H9 (cell line): ENCODE data around the gene HIBCH. TPM values are rescaled to one million over a fixed set of nuclear protein-coding genes. Genes with fewer than 3 reads are reported as not detected.
A peak's percentile ranks its signal among the peaks of the same experiment; 100 is the strongest.

ENCODE experiments used
- DNase-seq: peaks from one replicate; pipeline ENCODE4 v3.0.0-alpha.2; 2017
- H2AFZ ChIP-seq: one replicate; pipeline ENCODE4 v1.6.1; 2013; ENCODE audit warnings: mild to moderate bottlenecking, low read length, control low read depth, moderate library complexity
- H2AK5ac ChIP-seq: 2 replicates; pipeline ENCODE4 v1.6.1; 2013; ENCODE audit warnings: low read length, control low read depth, mixed read lengths; ENCODE audit not compliant: insufficient read length
- H2BK120ac ChIP-seq: one replicate; pipeline ENCODE4 v1.6.1; 2013; ENCODE audit warnings: low read depth, mild to moderate bottlenecking, low read length, control low read depth, inconsistent platforms; ENCODE audit not compliant: poor library complexity, severe bottlenecking
- H2BK12ac ChIP-seq: 2 replicates; pipeline ENCODE4 v1.6.1; 2013; ENCODE audit warnings: low read length, control low read depth, mixed read lengths, low read depth; ENCODE audit not compliant: insufficient read length
- H2BK15ac ChIP-seq: 2 replicates; pipeline ENCODE4 v1.6.1; 2013; ENCODE audit warnings: low read depth, low read length, control low read depth
- H2BK20ac ChIP-seq: one replicate; pipeline ENCODE4 v1.6.1; 2013; ENCODE audit warnings: low read depth, mild to moderate bottlenecking, low read length, control low read depth, inconsistent platforms; ENCODE audit not compliant: poor library complexity, severe bottlenecking
- H2BK5ac ChIP-seq: 2 replicates; pipeline ENCODE4 v1.6.1; 2013; ENCODE audit warnings: low read length, control low read depth, mixed read lengths; ENCODE audit not compliant: insufficient read length
- H3K14ac ChIP-seq: 2 replicates; pipeline ENCODE4 v1.6.1; 2013; ENCODE audit warnings: low read length, control low read depth; ENCODE audit not compliant: insufficient read depth
- H3K18ac ChIP-seq: 2 replicates; pipeline ENCODE4 v1.6.1; 2013; ENCODE audit warnings: low read depth, mild to moderate bottlenecking, mixed read lengths, low read length, control low read depth; ENCODE audit not compliant: insufficient read length
- H3K23ac ChIP-seq: 2 replicates; pipeline ENCODE4 v1.6.1; 2013; ENCODE audit warnings: low read length, control low read depth, mixed read lengths, low read depth; ENCODE audit not compliant: insufficient read length
- H3K23me2 ChIP-seq: 2 replicates; pipeline ENCODE4 v1.6.1; 2013; ENCODE audit warnings: low read depth, mild to moderate bottlenecking, mixed read lengths, low read length, control low read depth; ENCODE audit not compliant: insufficient read length, poor library complexity, severe bottlenecking
- H3K27ac ChIP-seq: 2 replicates; pipeline ENCODE4 v1.5.1; 2013; ENCODE audit warnings: low read length, control low read depth, mixed read lengths, low read depth; ENCODE audit not compliant: insufficient read length
- H3K27me3 ChIP-seq: 2 replicates; pipeline ENCODE4 v1.6.1; 2013; ENCODE audit warnings: low read length, control low read depth, inconsistent platforms; ENCODE audit not compliant: insufficient read depth
- H3K4ac ChIP-seq: 2 replicates; pipeline ENCODE4 v1.6.1; 2013; ENCODE audit warnings: low read depth, mild to moderate bottlenecking, control low read depth, inconsistent platforms, low read length, moderate library complexity
- H3K4me1 ChIP-seq: 2 replicates; pipeline ENCODE4 v1.6.1; 2013; ENCODE audit warnings: low read length, control low read depth, inconsistent platforms; ENCODE audit not compliant: insufficient read depth
- H3K4me2 ChIP-seq: 2 replicates; pipeline ENCODE4 v1.6.1; 2013; ENCODE audit warnings: low read length, control low read depth, mixed read lengths; ENCODE audit not compliant: insufficient read length, insufficient read depth
- H3K56ac ChIP-seq: 2 replicates; pipeline ENCODE4 v1.6.1; 2013; ENCODE audit warnings: low read depth, mild to moderate bottlenecking, mixed read lengths, low read length, control low read depth; ENCODE audit not compliant: insufficient read length
- H3K79me1 ChIP-seq: 2 replicates; pipeline ENCODE4 v1.6.1; 2013; ENCODE audit warnings: low read depth, mild to moderate bottlenecking, moderate library complexity, low read length, control low read depth, inconsistent platforms; ENCODE audit not compliant: insufficient read depth, poor library complexity, severe bottlenecking
- H3K79me2 ChIP-seq: 2 replicates; pipeline ENCODE4 v1.6.1; 2013; ENCODE audit warnings: low read length, control low read depth, inconsistent platforms; ENCODE audit not compliant: insufficient read depth
- H3K9ac ChIP-seq: 2 replicates; pipeline ENCODE4 v1.6.1; 2013; ENCODE audit warnings: low read length, control low read depth, mixed read lengths; ENCODE audit not compliant: insufficient read length; ENCODE audit errors: extremely low read depth
- H3K9me3 ChIP-seq: one replicate; pipeline ENCODE4 v1.6.1; 2013; ENCODE audit warnings: low read depth, low read length, inconsistent platforms; ENCODE audit not compliant: control insufficient read depth
- H3T11ph ChIP-seq: one replicate; pipeline ENCODE4 v1.6.1; 2013; ENCODE audit warnings: mild to moderate bottlenecking, low read length, control low read depth, inconsistent platforms
- H4K20me1 ChIP-seq: one replicate; pipeline ENCODE4 v1.6.1; 2013; ENCODE audit not compliant: control insufficient read depth, insufficient read length, insufficient read depth
- H4K5ac ChIP-seq: 2 replicates; pipeline ENCODE4 v1.6.1; 2013; ENCODE audit warnings: low read depth, mild to moderate bottlenecking, mixed read lengths, low read length, control low read depth; ENCODE audit not compliant: insufficient read length
- H4K8ac ChIP-seq: replicated peaks from 2 replicates; pipeline ENCODE4 v1.6.1; 2013; ENCODE audit warnings: low read length, control low read depth, mixed read lengths, low read depth; ENCODE audit not compliant: insufficient read length
- H4K91ac ChIP-seq: 2 replicates; pipeline ENCODE4 v1.6.1; 2013; ENCODE audit warnings: low read depth, mild to moderate bottlenecking, moderate library complexity, mixed read lengths, low read length, control low read depth; ENCODE audit not compliant: insufficient read length
- H3K27ac Mint-ChIP-seq, 3 experiments: 2 replicates in 2 of 3; 3 replicates in 1 of 3; pipeline ENCODE4 v1.8.0; 2020 to 2021; ENCODE audit warnings: mixed read lengths in 3 of 3, mild to moderate bottlenecking in 1 of 3, moderate library complexity in 1 of 3
- H3K27me3 Mint-ChIP-seq: 2 replicates; pipeline ENCODE4 v1.8.0; 2021; ENCODE audit warnings: low read depth, mild to moderate bottlenecking, moderate library complexity, mixed read lengths
- H3K36me3 Mint-ChIP-seq, 3 experiments: 2 replicates in 2 of 3; 3 replicates in 1 of 3; pipeline ENCODE4 v1.8.0; 2020 to 2021; ENCODE audit warnings: low read depth in 3 of 3, mixed read lengths in 3 of 3; ENCODE audit not compliant: insufficient read depth in 1 of 3
- H3K4me1 Mint-ChIP-seq, 2 experiments: 2 replicates each; pipeline ENCODE4 v1.8.0; 2020; ENCODE audit warnings: mixed read lengths in 2 of 2
- H3K4me3 Mint-ChIP-seq, 2 experiments: 2 replicates in 1 of 2; 3 replicates in 1 of 2; pipeline ENCODE4 v1.8.0; 2020 to 2021; ENCODE audit warnings: mild to moderate bottlenecking in 2 of 2, mixed read lengths in 2 of 2, moderate library complexity in 1 of 2
- H3K9me3 Mint-ChIP-seq, 2 experiments: 2 replicates in 1 of 2; 3 replicates in 1 of 2; pipeline ENCODE4 v1.8.0; 2020; ENCODE audit warnings: mild to moderate bottlenecking in 2 of 2, mixed read lengths in 2 of 2, moderate library complexity in 1 of 2
- WGBS: extraction: QIAGEN DNeasy Blood & Tissue Kit; methylation state at CpG from one replicate; pipeline ENCODE4 v1.1.7; 2013; ENCODE audit warnings: missing lambda C conversion rate, low lambda C conversion rate, mixed read lengths; ENCODE audit not compliant: insufficient read length; ENCODE audit errors: extremely low coverage; 5-methylcytosine and 5-hydroxymethylcytosine counted together
- total RNA-seq: library from RNA; stranded (reverse); gene quantifications from 2 replicates; pipeline ENCODE4 v1.2.1, GENCODE V29; 2021
- TF ChIP-seq, protein P1 (sequence below): fragments of 200-600 bp; sonication (generic); conservative IDR thresholded peaks from 3 replicates; pipeline ENCODE4 v1.8.0; 2021; ENCODE audit warnings: antibody characterized with exemption, mild to moderate bottlenecking

Gene HIBCH
- total RNA-seq, 1 experiment from 2014 or later = 28.0 TPM

DNA sequence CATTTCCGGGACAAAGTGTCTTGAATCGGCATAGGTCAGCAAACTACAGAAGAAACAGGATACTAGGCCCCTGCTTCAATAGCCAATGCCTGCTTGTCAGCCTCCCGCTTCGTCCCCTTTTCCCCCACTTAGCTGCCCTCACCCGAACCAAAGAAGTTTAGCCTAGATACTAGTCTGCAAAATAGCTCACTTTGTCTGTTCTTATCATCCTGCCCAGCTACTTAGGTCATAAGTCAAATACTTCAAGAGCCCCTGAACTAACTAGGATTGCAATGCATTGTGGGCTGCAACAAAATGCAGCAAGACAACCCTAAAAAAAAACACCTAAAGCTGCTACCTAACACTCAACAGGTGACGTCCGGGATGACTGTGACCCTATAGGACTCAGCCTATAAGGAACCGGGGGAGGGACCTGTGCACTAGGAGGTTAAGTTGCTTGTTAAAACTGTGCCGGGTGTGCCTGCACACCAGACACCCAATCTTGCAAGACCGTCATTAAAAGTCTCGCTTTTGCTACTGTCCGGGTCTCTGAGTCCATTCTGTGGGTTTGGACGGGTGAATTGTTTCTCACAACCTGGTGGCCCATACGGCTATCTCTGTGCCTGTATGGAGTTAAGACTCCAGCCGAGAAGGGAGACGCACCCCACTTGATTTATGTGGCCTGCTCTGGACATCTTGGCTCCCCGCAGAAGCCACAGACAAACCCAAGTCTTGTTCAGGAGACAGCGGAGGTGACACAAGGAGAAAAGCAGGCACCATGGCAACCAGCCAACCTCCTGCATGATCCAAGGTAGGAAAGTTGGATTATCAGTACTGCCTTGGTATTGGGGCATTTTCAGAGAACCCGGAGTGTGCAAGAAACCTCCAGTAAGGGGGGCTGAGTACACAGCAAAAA, 105.9 kb downstream of the HIBCH start:
- Histone ChIP-seq H3K23me2 (no peaks in the 10 kb centered on the region), H4K20me1 (no peaks in the 10 kb centered on the region), H4K8ac (no peak overlapping the region), H3K27me3 (no peaks in the 10 kb centered on the region), H3K79me1 (no peaks in the 10 kb centered on the region), H3K4ac (no peak overlapping the region), H3K4me1 (peaks cover 6% of the 10 kb centered on the region; the same call in 1 of the 2 replicates), H3K14ac (no peak overlapping the region; the same call in 1 of the 2 replicates), H2BK20ac (no peak overlapping the region), H2BK120ac (no peak overlapping the region), H3K4me2 (no peak overlapping the region), H3K23ac (no peak overlapping the region), H3K56ac (no peak overlapping the region), H2AFZ (no peak overlapping the region), H3T11ph (no peak overlapping the region), H2BK5ac (no peak overlapping the region), H3K18ac (no peak overlapping the region), H4K91ac (no peak overlapping the region), H2BK12ac (no peak overlapping the region), H3K79me2 (no peaks in the 10 kb centered on the region), H3K9me3 (no peaks in the 10 kb centered on the region), H3K9ac (no peak overlapping the region), H2AK5ac (no peak overlapping the region), H4K5ac (peak overlapping the region; percentile 30), H3K27ac (no peak overlapping the region), H2BK15ac (no peak overlapping the region)
- no peaks in the 10 kb centered on the region for H3K27me3 Mint-ChIP-seq
- TF ChIP-seq, protein P1, sequence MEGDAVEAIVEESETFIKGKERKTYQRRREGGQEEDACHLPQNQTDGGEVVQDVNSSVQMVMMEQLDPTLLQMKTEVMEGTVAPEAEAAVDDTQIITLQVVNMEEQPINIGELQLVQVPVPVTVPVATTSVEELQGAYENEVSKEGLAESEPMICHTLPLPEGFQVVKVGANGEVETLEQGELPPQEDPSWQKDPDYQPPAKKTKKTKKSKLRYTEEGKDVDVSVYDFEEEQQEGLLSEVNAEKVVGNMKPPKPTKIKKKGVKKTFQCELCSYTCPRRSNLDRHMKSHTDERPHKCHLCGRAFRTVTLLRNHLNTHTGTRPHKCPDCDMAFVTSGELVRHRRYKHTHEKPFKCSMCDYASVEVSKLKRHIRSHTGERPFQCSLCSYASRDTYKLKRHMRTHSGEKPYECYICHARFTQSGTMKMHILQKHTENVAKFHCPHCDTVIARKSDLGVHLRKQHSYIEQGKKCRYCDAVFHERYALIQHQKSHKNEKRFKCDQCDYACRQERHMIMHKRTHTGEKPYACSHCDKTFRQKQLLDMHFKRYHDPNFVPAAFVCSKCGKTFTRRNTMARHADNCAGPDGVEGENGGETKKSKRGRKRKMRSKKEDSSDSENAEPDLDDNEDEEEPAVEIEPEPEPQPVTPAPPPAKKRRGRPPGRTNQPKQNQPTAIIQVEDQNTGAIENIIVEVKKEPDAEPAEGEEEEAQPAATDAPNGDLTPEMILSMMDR = no peak
- no peak for DNase-seq
- peaks cover 0 to 2% (median 0%) of the 10 kb centered on the region in 3 experiments; a peak in 1 of 7 replicates for H3K36me3 Mint-ChIP-seq
- H3K27ac Mint-ChIP-seq = peak overlapping the region; percentile 11 to 93 (median 54); a peak in 5 of 7 replicates
- H3K4me3 Mint-ChIP-seq = no peak overlapping the region
- no CpG with 5 or more reads among the region's 19 CpGs for WGBS
- H3K4me1 Mint-ChIP-seq = peaks cover 34 to 37% of the 10 kb centered on the region in 2 experiments
- no peaks in the 10 kb centered on the region for H3K9me3 Mint-ChIP-seq
